Thyroid gland (tissue), 4 donors: ENCODE results near the gene PANK3.

ENCODE experiments used
- CTCF ChIP-seq, 6 experiments: fragments of 200-600 bp in 3 of 6; fragments of 450-650 bp in 3 of 6; sonication (generic) in 3 of 6; IDR thresholded peaks; one replicate each; pipeline ENCODE4 v1.5.1; 2016 to 2019; ENCODE audit warnings: antibody characterized with exemption in 6 of 6, mild to moderate bottlenecking in 2 of 6, inconsistent platforms in 1 of 6, moderate library complexity in 1 of 6
- POLR2A ChIP-seq, 2 donors: fragments of 450-650 bp; IDR thresholded peaks; one replicate each; pipeline ENCODE4 v1.6.1; 2017; ENCODE audit warnings: antibody characterized with exemption in 2 of 2, mild to moderate bottlenecking in 2 of 2, moderate library complexity in 1 of 2

GRCh38 chr5:168575391-168576372 lies 3.5 kb downstream of the PANK3 start:
- TF ChIP-seq CTCF (IDR thresholded peaks at IDR 0.05) (no peak), POLR2A (IDR thresholded peaks at IDR 0.05) (no peak)
